Measurements from ENCODE around the gene EXT2.

Gene EXT2

DNA sequence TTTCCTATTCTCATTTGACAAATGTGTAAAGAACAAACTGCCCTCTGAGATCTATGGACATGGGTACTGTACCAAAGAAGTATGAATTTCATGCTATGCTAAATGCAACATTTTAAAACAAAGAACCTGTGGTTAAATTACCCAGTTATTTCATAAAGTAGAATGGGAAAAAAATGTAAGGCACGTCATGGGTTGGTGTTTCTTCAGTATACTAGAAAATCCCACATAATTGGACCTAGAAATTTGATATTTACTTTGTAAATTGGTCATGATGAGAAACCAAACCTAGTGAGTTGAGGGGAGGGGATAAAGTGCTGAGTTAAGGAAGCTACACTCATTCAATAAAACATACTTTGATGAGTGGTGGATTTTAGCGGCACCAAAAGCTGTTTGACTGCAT lies 110.4 kb downstream of the EXT2 start:
- TF ChIP-seq, protein P1, sequence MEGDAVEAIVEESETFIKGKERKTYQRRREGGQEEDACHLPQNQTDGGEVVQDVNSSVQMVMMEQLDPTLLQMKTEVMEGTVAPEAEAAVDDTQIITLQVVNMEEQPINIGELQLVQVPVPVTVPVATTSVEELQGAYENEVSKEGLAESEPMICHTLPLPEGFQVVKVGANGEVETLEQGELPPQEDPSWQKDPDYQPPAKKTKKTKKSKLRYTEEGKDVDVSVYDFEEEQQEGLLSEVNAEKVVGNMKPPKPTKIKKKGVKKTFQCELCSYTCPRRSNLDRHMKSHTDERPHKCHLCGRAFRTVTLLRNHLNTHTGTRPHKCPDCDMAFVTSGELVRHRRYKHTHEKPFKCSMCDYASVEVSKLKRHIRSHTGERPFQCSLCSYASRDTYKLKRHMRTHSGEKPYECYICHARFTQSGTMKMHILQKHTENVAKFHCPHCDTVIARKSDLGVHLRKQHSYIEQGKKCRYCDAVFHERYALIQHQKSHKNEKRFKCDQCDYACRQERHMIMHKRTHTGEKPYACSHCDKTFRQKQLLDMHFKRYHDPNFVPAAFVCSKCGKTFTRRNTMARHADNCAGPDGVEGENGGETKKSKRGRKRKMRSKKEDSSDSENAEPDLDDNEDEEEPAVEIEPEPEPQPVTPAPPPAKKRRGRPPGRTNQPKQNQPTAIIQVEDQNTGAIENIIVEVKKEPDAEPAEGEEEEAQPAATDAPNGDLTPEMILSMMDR (IDR thresholded peaks at IDR 0.05): no peak

DNA sequence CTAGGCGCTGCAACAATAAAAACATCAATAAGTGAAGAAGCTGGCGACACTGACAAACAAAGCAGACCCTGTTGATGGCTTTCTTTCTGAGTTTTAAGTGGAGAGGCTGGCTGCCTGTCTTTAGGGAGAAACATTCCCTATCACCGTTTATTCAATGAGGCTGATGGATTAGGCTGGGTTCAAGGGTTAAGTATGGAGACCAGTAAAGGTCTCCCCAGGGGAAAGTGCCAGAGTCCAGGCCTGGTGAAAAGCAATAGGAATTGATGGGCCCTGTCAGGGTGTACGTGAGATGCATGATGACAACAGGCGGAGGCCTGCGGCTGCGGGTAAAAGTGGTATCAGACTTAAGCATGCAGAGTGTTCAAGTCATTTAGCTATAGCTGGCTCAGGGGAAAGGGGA lies 111.8 kb downstream of the EXT2 start:
- TF ChIP-seq, protein P1 (IDR thresholded peaks at IDR 0.05): no peak

DNA sequence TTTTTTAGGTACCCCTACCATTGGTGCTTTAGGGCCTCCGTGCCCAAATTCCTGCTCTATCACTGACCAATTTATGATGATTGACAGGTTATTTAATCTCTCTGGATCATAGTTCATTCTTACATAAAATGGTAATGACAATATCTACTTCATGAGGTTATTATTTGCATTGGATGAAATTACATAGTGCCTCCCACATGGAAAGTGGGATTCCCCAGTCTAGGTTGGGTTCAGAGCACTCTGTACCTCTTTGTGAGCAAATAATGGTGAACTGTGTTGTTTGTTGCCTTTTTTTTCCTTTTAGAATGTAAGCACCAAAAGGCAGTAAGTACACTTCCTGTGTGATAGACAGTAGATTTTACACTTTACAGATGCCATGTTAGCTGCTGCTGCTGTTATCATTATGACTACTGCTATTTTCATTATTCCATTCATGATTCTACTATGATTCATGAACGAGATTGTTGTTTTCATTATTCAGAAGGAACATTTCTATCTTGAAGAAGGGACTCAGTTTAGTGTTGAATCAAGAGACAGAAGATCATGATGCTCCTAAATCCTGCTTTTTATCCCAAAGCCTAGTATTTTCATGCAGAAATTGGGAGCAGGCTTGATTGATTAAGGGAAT lies 113.6 kb downstream of the EXT2 start:
- TF ChIP-seq, protein P1 (IDR thresholded peaks at IDR 0.05): no peak

DNA sequence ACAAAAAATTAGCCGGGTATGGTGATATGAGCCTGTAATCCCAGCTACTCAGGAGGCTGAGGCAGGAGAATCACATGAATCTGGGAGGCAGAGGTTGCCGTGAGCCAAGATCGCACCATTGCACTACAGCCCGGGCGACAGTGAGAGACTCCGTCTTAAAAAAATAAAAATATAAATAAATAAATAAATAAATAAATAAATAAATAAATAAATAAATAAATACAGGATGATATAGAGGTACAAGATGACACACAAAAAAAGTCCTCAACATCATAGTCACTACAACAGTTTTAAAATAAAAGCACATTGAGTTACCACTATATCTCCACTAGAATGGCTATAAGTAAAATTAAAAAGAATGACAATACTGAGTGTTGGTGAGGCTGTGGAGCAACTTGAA lies 116.7 kb downstream of the EXT2 start:
- TF ChIP-seq, protein P1 (IDR thresholded peaks at IDR 0.05): no peak

DNA sequence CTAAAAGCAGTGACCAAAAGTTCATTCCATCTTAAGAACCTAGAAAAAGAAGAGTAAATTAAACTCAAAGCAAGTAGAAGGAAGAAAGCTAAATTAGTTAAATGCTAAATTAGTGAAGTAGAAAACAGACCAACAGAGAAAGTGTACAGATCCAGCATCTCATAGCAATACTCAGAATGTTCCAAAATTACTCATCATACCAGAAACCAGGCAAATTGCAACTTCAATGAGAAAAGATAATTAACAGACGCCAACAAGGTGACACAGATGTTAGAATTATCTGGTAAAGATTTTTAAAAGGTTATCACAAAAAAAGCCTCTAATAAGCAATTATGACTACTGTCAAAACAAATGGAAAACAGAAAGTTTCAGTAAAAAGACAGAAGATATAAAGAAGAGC lies 117.7 kb downstream of the EXT2 start:
- TF ChIP-seq, protein P1 (IDR thresholded peaks at IDR 0.05): no peak

DNA sequence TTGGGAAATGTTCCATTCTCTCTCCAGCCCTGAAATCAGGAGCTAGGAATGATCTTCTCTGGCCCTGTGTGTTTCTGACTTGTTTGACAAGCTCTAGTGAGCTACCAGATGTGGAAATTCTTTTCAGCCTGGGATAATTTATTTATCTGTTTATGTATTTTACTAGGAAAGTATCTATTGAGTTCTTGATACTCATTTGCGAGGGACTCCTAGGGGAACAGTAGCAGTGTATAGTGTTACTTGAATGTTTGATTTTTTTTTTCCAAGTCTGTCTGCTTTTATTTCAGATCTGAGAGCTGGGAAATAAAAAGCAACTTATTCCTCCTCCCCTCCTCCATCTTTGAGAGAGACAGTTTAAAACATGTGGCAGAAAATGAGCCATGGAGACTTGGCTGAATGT lies 122.0 kb downstream of the EXT2 start:
- TF ChIP-seq, protein P1 (IDR thresholded peaks at IDR 0.05): no peak

DNA sequence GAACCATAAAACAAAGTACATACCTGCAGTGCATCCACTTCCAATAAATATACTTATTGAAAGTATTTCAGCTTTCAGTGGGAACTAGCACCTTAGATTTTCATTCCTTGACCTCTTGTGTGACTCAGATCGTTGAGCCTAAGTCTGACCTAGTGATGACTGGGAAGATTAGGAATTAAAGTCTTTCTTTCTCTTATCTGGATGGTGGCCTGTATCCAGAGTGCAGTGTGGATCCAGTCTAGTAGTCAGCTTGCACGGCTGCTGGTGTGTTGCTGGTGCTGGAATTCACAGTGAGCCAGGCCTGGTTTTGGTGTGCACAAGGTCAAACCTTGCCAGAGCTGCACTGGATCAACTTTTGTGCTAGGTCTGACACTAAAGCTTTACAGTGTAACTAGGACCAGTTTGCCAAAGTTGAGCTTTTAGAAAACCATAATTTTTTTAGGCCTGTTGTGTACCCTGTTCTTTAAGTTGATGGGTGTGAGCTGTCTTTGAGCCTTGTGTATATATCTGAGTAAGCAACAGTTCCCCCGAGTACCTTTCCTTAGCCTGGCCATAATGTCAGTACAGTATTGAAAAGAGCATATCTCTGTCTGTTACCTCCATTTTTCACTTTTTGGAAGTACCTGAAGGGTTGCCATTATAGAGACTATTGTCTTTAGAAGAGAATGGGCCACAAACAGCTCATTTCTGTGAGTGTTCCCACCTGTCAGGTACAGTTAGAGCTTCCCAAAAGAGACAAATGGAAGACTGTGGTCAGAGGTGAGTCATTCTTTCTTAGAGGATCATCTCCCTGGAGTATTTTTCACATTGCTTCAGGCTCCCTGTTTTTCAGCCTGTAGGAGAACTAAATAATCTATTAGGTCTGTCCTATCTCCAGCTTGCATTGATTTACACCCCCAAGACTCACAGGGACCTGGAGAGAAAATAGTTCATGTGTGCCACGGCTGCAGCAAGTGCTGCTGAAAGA lies 124.6 kb downstream of the EXT2 start:
- TF ChIP-seq, protein P1 (IDR thresholded peaks at IDR 0.05): no peak
